GM19193 (cell line): Measurements from ENCODE around the gene CHST13.

Experiments used
- POLR2A ChIP-seq: IDR thresholded peaks from 4 replicates; pipeline ENCODE4 v1.6.1; 2011; ENCODE audit not compliant: insufficient read depth, insufficient read length; ENCODE audit errors: extremely low read depth

CHST13 gene

GRCh38 chr3:126485176-126485897, 38.6 kb upstream of the CHST13 start:
- no peak for TF ChIP-seq POLR2A

GRCh38 chr3:126485956-126486355, 38.0 kb upstream of the CHST13 start:
- TF ChIP-seq POLR2A: no peak

GRCh38 chr3:126486360-126486847, 37.6 kb upstream of the CHST13 start:
- TF ChIP-seq POLR2A: no peak

DNA sequence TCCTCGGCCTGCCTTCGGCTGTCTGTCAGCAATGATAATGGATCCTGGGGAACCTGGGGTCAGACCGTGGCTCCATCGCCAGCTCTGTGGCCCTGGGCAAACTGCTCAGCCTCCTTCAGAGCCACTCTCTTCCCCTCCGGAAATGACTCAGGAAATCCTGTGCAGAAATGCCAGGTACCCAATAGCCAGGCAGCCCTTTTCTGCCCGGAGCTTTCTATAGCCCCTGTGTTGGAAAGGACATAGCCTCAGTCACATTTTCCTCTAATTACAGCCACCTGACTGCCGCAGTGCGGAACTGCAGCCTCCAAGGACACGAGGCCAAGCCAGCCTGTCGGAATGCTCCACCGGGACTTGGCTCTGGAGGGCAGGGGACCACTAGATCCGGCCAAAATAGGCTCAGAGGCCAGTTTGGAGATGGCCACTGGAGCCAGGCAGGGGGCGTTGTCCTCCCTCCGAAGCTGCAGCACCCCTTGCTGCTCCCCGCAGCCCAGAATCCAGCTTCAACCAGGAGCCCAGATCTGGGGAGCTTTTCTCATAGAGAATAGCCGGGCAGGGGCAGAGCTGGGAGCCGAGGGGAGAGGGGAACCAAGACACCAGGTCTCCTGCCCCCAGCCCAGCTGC, 36.7 kb upstream of the CHST13 start:
- no peak for TF ChIP-seq POLR2A

GRCh38 chr3:126488185-126488584, 35.8 kb upstream of the CHST13 start:
- no peak for TF ChIP-seq POLR2A

DNA sequence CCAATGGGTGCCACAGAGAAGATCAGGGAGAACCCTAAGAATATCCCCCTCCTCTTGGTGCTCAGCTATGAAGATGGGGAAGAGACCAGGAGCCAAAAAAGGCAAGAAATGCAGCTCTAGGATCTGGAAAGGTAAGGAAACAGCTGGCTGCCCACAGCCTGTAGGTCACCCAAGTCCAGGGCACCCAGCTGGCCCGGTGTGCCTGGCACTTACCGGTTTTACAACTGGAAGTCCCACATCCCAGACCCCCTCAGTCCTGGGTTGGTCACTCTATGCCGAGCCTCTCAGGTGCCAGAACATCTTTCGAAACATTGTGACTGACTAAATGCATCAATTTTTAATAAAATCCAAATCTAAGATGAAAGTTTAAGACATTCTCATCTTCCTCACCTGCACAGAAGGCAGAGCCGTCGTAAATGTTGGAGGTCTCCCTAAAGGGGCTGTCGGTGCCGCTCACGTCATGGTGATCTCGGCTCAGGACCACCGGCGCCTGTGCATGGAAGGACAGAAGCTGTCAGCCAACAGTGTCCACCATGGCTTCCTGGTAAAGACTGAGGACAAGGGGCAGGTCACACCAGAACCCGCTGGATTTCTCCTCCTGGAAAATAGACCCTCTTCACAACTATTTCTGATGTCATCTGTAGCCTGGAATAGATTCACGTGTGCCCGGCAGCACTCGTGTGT, 34.9 kb upstream of the CHST13 start:
- no peak for TF ChIP-seq POLR2A

DNA sequence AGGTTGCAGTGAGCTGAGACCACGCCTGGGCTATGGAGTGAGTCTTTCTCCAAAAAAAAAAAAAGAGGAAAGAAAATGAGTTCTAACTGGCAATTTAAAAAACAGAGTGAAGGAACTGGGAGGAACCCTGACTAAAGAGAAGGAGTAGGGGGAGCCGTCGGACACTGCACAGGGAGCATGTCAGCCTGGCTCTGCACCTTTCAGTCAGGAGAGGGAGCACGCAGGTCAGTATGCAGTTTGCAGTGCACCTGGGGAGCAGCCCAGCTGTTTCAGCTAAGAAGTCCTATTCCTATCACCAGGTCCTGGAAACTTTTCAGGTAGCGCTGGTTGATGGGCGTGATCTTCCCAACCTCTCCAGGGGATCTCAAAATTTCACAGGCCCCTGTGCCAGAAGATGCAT, 33.3 kb upstream of the CHST13 start:
- no peak for TF ChIP-seq POLR2A

- TF ChIP-seq POLR2A: no peak
Measured at GRCh38 chr3:126491221-126492013, 32.5 kb upstream of the CHST13 start.

GRCh38 chr3:126493051-126493450, 30.9 kb upstream of the CHST13 start:
- TF ChIP-seq POLR2A: no peak

DNA sequence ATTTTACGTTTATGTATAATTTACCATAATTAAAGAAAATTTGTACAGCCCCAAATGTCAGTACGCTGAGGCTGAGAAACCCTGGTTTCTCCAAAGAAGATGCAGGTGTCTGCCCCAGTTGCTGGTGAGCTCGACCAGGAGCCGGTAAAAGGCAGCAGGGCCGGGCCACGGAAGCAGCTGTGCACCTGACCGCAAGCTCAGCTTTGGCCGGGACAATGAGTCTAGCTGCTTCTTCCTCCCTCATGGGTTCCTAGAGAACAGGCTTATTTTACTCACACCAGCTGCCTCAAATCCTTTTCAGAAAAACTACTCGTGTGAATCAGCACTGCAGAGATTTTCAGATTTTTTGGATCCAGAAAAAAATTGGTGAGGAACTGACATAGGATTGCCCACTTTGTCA, 30.2 kb upstream of the CHST13 start:
- TF ChIP-seq POLR2A: no peak

GRCh38 chr3:126494204-126494969, 29.6 kb upstream of the CHST13 start:
- no peak for TF ChIP-seq POLR2A

GRCh38 chr3:126494970-126495230, 29.1 kb upstream of the CHST13 start:
- no peak for TF ChIP-seq POLR2A

- TF ChIP-seq POLR2A: no peak
Measured at GRCh38 chr3:126495786-126496185, 28.2 kb upstream of the CHST13 start.
